ENCODE results near the gene FN3KRP. TPM values are rescaled to one million over a fixed set of nuclear protein-coding genes. Genes with fewer than 3 reads are reported as not detected.

FN3KRP gene
- total and polyA plus RNA-seq, 2 of the 13 experiments (the other 11 are each of a cell fraction or from before 2014, with no cell fraction given), result 22.4 to 28.2 TPM

DNA sequence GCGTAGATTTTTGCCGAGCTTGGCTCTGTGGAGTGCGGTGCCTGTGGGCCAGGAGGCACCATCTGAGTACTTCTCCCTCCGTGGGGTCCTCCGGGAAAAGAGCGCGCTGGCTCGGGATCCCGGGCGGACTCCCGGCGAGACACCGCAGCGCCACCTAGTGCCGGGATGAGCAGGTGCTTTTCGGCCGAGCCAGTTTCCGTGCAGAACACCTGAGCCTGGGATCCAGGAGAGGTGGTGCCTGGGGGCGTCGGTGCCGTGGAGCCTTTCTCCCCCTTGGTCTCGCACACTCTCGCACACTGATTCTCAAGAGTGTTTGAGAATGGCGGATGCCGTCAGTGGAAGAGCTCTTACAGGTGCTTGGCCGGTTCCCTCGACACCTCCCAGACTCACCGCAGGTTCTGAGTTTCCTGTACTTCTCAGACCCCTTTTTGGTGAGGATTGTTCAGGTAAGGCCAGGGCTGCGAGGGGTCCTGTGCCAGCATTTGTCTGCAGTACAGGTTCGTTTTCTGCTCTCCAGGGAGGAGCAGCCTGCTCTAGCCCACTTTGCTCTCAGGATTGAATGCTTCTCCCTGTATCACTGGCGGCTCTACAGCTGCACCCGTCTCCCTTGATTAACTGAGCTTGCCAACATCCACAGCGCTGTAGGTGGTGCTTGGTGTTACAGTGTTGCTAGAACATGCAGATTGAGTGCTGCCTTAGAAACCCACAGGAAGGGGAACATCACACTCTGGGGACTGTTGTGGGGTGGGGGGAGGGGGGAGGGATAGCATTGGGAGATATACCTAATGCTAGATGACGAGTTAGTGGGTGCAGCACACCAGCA, 58.7 kb downstream of the FN3KRP start (continued):
- TF ChIP-seq CBX5 (CRISPR knock-in tag; IDR thresholded peaks at IDR 0.05; ENCODE audit: borderline replicate concordance) (no peak), HES4 (CRISPR knock-in tag; IDR thresholded peaks at IDR 0.05; ENCODE audit: borderline replicate concordance) (no peak), ZNF703 (CRISPR knock-in tag; IDR thresholded peaks at IDR 0.05; ENCODE audit: borderline replicate concordance) (no peak), ZFP82 (CRISPR knock-in tag; IDR thresholded peaks at IDR 0.05; ENCODE audit: borderline replicate concordance) (no peak), SALL1 (CRISPR knock-in tag; IDR thresholded peaks at IDR 0.05) (peak; percentile 68), ZBTB39 (CRISPR knock-in tag; IDR thresholded peaks at IDR 0.05) (no peak), KDM5B (CRISPR knock-in tag; IDR thresholded peaks at IDR 0.05; ENCODE audit: borderline replicate concordance) (peak; percentile 75; the same call in 1 of the 2 replicates), IRF1 (CRISPR knock-in tag; IDR thresholded peaks at IDR 0.05; ENCODE audit: low read depth) (no peak), SP140L (CRISPR knock-in tag; IDR thresholded peaks at IDR 0.05; ENCODE audit: borderline replicate concordance) (no peak), ATAD3A (CRISPR knock-in tag; IDR thresholded peaks at IDR 0.05) (no peak), FIP1L1 (IDR thresholded peaks at IDR 0.05; ENCODE audit: borderline replicate concordance, insufficient read depth, low read depth, low read length) (no peak)
- TF ChIP-seq, protein P1, sequence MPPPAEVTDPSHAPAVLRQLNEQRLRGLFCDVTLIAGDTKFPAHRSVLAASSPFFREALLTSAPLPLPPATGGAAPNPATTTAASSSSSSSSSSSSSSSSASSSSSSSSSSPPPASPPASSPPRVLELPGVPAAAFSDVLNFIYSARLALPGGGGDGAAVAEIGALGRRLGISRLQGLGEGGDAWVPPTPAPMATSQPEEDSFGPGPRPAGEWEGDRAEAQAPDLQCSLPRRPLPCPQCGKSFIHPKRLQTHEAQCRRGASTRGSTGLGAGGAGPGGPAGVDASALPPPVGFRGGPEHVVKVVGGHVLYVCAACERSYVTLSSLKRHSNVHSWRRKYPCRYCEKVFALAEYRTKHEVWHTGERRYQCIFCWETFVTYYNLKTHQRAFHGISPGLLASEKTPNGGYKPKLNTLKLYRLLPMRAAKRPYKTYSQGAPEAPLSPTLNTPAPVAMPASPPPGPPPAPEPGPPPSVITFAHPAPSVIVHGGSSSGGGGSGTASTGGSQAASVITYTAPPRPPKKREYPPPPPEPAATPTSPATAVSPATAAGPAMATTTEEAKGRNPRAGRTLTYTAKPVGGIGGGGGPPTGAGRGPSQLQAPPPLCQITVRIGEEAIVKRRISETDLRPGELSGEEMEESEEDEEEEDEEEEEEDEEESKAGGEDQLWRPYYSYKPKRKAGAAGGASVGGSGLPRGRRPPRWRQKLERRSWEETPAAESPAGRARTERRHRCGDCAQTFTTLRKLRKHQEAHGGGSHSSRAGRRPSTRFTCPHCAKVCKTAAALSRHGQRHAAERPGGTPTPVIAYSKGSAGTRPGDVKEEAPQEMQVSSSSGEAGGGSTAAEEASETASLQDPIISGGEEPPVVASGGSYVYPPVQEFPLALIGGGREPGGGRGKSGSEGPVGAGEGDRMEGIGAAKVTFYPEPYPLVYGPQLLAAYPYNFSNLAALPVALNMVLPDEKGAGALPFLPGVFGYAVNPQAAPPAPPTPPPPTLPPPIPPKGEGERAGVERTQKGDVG (CRISPR knock-in tag; IDR thresholded peaks at IDR 0.05; ENCODE audit: borderline replicate concordance), result peak; percentile 97; the same call in 1 of the 2 replicates
- TF ChIP-seq, protein P2, sequence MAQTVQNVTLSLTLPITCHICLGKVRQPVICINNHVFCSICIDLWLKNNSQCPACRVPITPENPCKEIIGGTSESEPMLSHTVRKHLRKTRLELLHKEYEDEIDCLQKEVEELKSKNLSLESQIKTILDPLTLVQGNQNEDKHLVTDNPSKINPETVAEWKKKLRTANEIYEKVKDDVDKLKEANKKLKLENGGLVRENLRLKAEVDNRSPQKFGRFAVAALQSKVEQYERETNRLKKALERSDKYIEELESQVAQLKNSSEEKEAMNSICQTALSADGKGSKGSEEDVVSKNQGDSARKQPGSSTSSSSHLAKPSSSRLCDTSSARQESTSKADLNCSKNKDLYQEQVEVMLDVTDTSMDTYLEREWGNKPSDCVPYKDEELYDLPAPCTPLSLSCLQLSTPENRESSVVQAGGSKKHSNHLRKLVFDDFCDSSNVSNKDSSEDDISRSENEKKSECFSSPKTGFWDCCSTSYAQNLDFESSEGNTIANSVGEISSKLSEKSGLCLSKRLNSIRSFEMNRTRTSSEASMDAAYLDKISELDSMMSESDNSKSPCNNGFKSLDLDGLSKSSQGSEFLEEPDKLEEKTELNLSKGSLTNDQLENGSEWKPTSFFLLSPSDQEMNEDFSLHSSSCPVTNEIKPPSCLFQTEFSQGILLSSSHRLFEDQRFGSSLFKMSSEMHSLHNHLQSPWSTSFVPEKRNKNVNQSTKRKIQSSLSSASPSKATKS (CRISPR knock-in tag; IDR thresholded peaks at IDR 0.05), result no peak
